Measurements from ENCODE around the gene CALCB.

CALCB gene

GRCh38 chr11:15075162-15075526 lies 1.8 kb downstream of the CALCB start:
- Histone ChIP-seq H3K27me3 (replicated peaks; ENCODE audit: control insufficient read depth, insufficient read depth, low read length) (peaks cover 60% of the 10 kb centered on the region), H3K9me3 (ENCODE audit: control insufficient read depth, low read length) (peaks cover 3% of the 10 kb centered on the region), H3K4me3 (ENCODE audit: low read length) (no peak overlapping the region), H3K4me1 (ENCODE audit: control insufficient read depth, insufficient read depth, low read length) (peaks cover 5% of the 10 kb centered on the region), H3K36me3 (ENCODE audit: control insufficient read depth, insufficient read depth, low read length, severe bottlenecking) (no peaks in the 10 kb centered on the region), H3K9ac (ENCODE audit: low read length) (no peak overlapping the region)
- no peak for DNase-seq (ENCODE audit: low read depth)

- no peaks in the 10 kb centered on the region for H3K4me1 ChIP-seq (ENCODE audit: control insufficient read depth, insufficient read depth, low read length)
- no peak overlapping the region for H3K4me3 ChIP-seq (ENCODE audit: low read length)
- no peak for DNase-seq (ENCODE audit: low read depth)
- no peak overlapping the region for H3K9ac ChIP-seq (ENCODE audit: low read length)
- peaks cover 11% of the 10 kb centered on the region for H3K9me3 ChIP-seq (ENCODE audit: control insufficient read depth, low read length)
- H3K27me3 ChIP-seq (replicated peaks; ENCODE audit: control insufficient read depth, insufficient read depth, low read length): peaks cover 4% of the 10 kb centered on the region
- H3K36me3 ChIP-seq (ENCODE audit: control insufficient read depth, insufficient read depth, low read length, severe bottlenecking): no peaks in the 10 kb centered on the region
These were observed 17.8 kb downstream of the CALCB start for GRCh38 chr11:15091175-15091574.

GRCh38 chr11:15091625-15092024 lies 18.2 kb downstream of the CALCB start:
- Histone ChIP-seq H3K36me3 (ENCODE audit: control insufficient read depth, insufficient read depth, low read length, severe bottlenecking) (no peaks in the 10 kb centered on the region), H3K4me3 (ENCODE audit: low read length) (no peak overlapping the region), H3K4me1 (ENCODE audit: control insufficient read depth, insufficient read depth, low read length) (no peaks in the 10 kb centered on the region), H3K27me3 (replicated peaks; ENCODE audit: control insufficient read depth, insufficient read depth, low read length) (peaks cover 4% of the 10 kb centered on the region), H3K9me3 (ENCODE audit: control insufficient read depth, low read length) (peaks cover 10% of the 10 kb centered on the region), H3K9ac (ENCODE audit: low read length) (no peak overlapping the region)
- no peak for DNase-seq (ENCODE audit: low read depth)

- no peak overlapping the region for H3K4me3 ChIP-seq (ENCODE audit: low read length)
- H3K9ac ChIP-seq (ENCODE audit: low read length): no peak overlapping the region
- no peaks in the 10 kb centered on the region for H3K9me3 ChIP-seq (ENCODE audit: control insufficient read depth, low read length)
- no peaks in the 10 kb centered on the region for H3K36me3 ChIP-seq (ENCODE audit: control insufficient read depth, insufficient read depth, low read length, severe bottlenecking)
- no peaks in the 10 kb centered on the region for H3K27me3 ChIP-seq (replicated peaks; ENCODE audit: control insufficient read depth, insufficient read depth, low read length)
- H3K4me1 ChIP-seq (ENCODE audit: control insufficient read depth, insufficient read depth, low read length): no peaks in the 10 kb centered on the region
- no peak for DNase-seq (ENCODE audit: low read depth)
These were observed 20.0 kb downstream of the CALCB start for GRCh38 chr11:15093432-15093831.

- Histone ChIP-seq H3K9me3 (ENCODE audit: control insufficient read depth, low read length) (no peaks in the 10 kb centered on the region), H3K27me3 (replicated peaks; ENCODE audit: control insufficient read depth, insufficient read depth, low read length) (no peaks in the 10 kb centered on the region), H3K9ac (ENCODE audit: low read length) (no peak overlapping the region), H3K4me3 (ENCODE audit: low read length) (no peak overlapping the region), H3K36me3 (ENCODE audit: control insufficient read depth, insufficient read depth, low read length, severe bottlenecking) (no peaks in the 10 kb centered on the region), H3K4me1 (ENCODE audit: control insufficient read depth, insufficient read depth, low read length) (no peaks in the 10 kb centered on the region)
- no peak for DNase-seq (ENCODE audit: low read depth)
These were observed 22.4 kb downstream of the CALCB start for GRCh38 chr11:15095736-15096228.

GRCh38 chr11:15097411-15097810 lies 24.0 kb downstream of the CALCB start:
- H3K9ac ChIP-seq (ENCODE audit: low read length): no peak overlapping the region
- H3K4me1 ChIP-seq (ENCODE audit: control insufficient read depth, insufficient read depth, low read length): no peaks in the 10 kb centered on the region
- no peak for DNase-seq (ENCODE audit: low read depth)
- no peak overlapping the region for H3K4me3 ChIP-seq (ENCODE audit: low read length)
- no peaks in the 10 kb centered on the region for H3K36me3 ChIP-seq (ENCODE audit: control insufficient read depth, insufficient read depth, low read length, severe bottlenecking)
- H3K9me3 ChIP-seq (ENCODE audit: control insufficient read depth, low read length): no peaks in the 10 kb centered on the region
- H3K27me3 ChIP-seq (replicated peaks; ENCODE audit: control insufficient read depth, insufficient read depth, low read length): no peaks in the 10 kb centered on the region

GRCh38 chr11:15099267-15099666 lies 25.9 kb downstream of the CALCB start:
- no peak overlapping the region for H3K4me3 ChIP-seq (ENCODE audit: low read length)
- H3K4me1 ChIP-seq (ENCODE audit: control insufficient read depth, insufficient read depth, low read length): no peaks in the 10 kb centered on the region
- H3K27me3 ChIP-seq (replicated peaks; ENCODE audit: control insufficient read depth, insufficient read depth, low read length): no peaks in the 10 kb centered on the region
- DNase-seq (ENCODE audit: low read depth): no peak
- H3K9me3 ChIP-seq (ENCODE audit: control insufficient read depth, low read length): no peaks in the 10 kb centered on the region
- no peaks in the 10 kb centered on the region for H3K36me3 ChIP-seq (ENCODE audit: control insufficient read depth, insufficient read depth, low read length, severe bottlenecking)
- no peak overlapping the region for H3K9ac ChIP-seq (ENCODE audit: low read length)

GRCh38 chr11:15101072-15101709 lies 27.8 kb downstream of the CALCB start:
- H3K9ac ChIP-seq (ENCODE audit: low read length): no peak overlapping the region
- no peaks in the 10 kb centered on the region for H3K27me3 ChIP-seq (replicated peaks; ENCODE audit: control insufficient read depth, insufficient read depth, low read length)
- no peaks in the 10 kb centered on the region for H3K36me3 ChIP-seq (ENCODE audit: control insufficient read depth, insufficient read depth, low read length, severe bottlenecking)
- H3K9me3 ChIP-seq (ENCODE audit: control insufficient read depth, low read length): no peaks in the 10 kb centered on the region
- peak; percentile 90 for DNase-seq (ENCODE audit: low read depth)
- no peaks in the 10 kb centered on the region for H3K4me1 ChIP-seq (ENCODE audit: control insufficient read depth, insufficient read depth, low read length)
- H3K4me3 ChIP-seq (ENCODE audit: low read length): no peak overlapping the region

- H3K9ac ChIP-seq (ENCODE audit: low read length): no peak overlapping the region
- peak; percentile 36 for DNase-seq (ENCODE audit: low read depth)
- no peaks in the 10 kb centered on the region for H3K9me3 ChIP-seq (ENCODE audit: control insufficient read depth, low read length)
- H3K36me3 ChIP-seq (ENCODE audit: control insufficient read depth, insufficient read depth, low read length, severe bottlenecking): no peaks in the 10 kb centered on the region
- no peak overlapping the region for H3K4me3 ChIP-seq (ENCODE audit: low read length)
- H3K27me3 ChIP-seq (replicated peaks; ENCODE audit: control insufficient read depth, insufficient read depth, low read length): no peaks in the 10 kb centered on the region
- H3K4me1 ChIP-seq (ENCODE audit: control insufficient read depth, insufficient read depth, low read length): peaks cover 13% of the 10 kb centered on the region
These were observed 30.8 kb downstream of the CALCB start for GRCh38 chr11:15104166-15104565.

GRCh38 chr11:15106201-15106965 lies 33.0 kb downstream of the CALCB start:
- Histone ChIP-seq H3K36me3 (ENCODE audit: control insufficient read depth, insufficient read depth, low read length, severe bottlenecking) (no peaks in the 10 kb centered on the region), H3K9me3 (ENCODE audit: control insufficient read depth, low read length) (no peaks in the 10 kb centered on the region), H3K9ac (ENCODE audit: low read length) (no peak overlapping the region), H3K4me3 (ENCODE audit: low read length) (no peak overlapping the region), H3K4me1 (ENCODE audit: control insufficient read depth, insufficient read depth, low read length) (peaks cover 13% of the 10 kb centered on the region), H3K27me3 (replicated peaks; ENCODE audit: control insufficient read depth, insufficient read depth, low read length) (no peaks in the 10 kb centered on the region)
- DNase-seq (ENCODE audit: low read depth): peak; percentile 60

- H3K4me3 ChIP-seq (ENCODE audit: low read length): no peak overlapping the region
- no peak overlapping the region for H3K9ac ChIP-seq (ENCODE audit: low read length)
- no peaks in the 10 kb centered on the region for H3K9me3 ChIP-seq (ENCODE audit: control insufficient read depth, low read length)
- H3K36me3 ChIP-seq (ENCODE audit: control insufficient read depth, insufficient read depth, low read length, severe bottlenecking): no peaks in the 10 kb centered on the region
- H3K27me3 ChIP-seq (replicated peaks; ENCODE audit: control insufficient read depth, insufficient read depth, low read length): no peaks in the 10 kb centered on the region
- H3K4me1 ChIP-seq (ENCODE audit: control insufficient read depth, insufficient read depth, low read length): peaks cover 13% of the 10 kb centered on the region
- DNase-seq (ENCODE audit: low read depth): peak; percentile 14
These were observed 34.5 kb downstream of the CALCB start for GRCh38 chr11:15107730-15108515.

All from adipocyte (in vitro differentiated cells).